Liver (tissue), 3 donors: Measurements from ENCODE around the gene RTN4RL1.

ENCODE experiments used
- FOXA1 ChIP-seq: IDR thresholded peaks from 2 replicates; pipeline ENCODE4 v1.6.1; 2016; ENCODE audit warnings: antibody characterized with exemption
- JUND ChIP-seq, 2 donors: IDR thresholded peaks; 2 replicates each; pipeline ENCODE4 v1.6.1; 2016; ENCODE audit warnings: antibody characterized with exemption in 2 of 2
- NR2F2 ChIP-seq: IDR thresholded peaks from 2 replicates; pipeline ENCODE4 v1.6.1; 2016; ENCODE audit warnings: antibody characterized with exemption
- RAD21 ChIP-seq, 2 donors: IDR thresholded peaks; 2 replicates each; pipeline ENCODE4 v1.6.1; 2016; ENCODE audit warnings: antibody characterized with exemption in 2 of 2, mild to moderate bottlenecking in 2 of 2
- RXRA ChIP-seq, 2 donors: IDR thresholded peaks; 2 replicates each; pipeline ENCODE4 v1.6.1; 2017 to 2018; ENCODE audit warnings: antibody characterized with exemption in 2 of 2, mild to moderate bottlenecking in 1 of 2
- SP1 ChIP-seq: IDR thresholded peaks from 2 replicates; pipeline ENCODE4 v1.6.1; 2018; ENCODE audit warnings: antibody characterized with exemption, mild to moderate bottlenecking
- TAF1 ChIP-seq: conservative IDR thresholded peaks from 2 replicates; pipeline ENCODE4 v1.6.1; 2016; ENCODE audit warnings: antibody characterized with exemption, mild to moderate bottlenecking
- TF ChIP-seq, protein P1 (sequence below): fragments of 150-350 bp; IDR thresholded peaks from 2 replicates; pipeline ENCODE4 v1.5.1; 2017; ENCODE audit warnings: improper control_type of control experiment, low read depth, low read length; ENCODE audit not compliant: missing input control
- TF ChIP-seq, protein P2 (sequence below): IDR thresholded peaks from 2 replicates; pipeline ENCODE4 v1.6.1; 2016; ENCODE audit warnings: antibody characterized with exemption
- TF ChIP-seq, protein P3 (sequence below): IDR thresholded peaks from 2 replicates; pipeline ENCODE4 v1.6.1; 2016; ENCODE audit warnings: antibody characterized with exemption, mild to moderate bottlenecking
- donor health status: healthy.
- donor health status: healthy.

DNA sequence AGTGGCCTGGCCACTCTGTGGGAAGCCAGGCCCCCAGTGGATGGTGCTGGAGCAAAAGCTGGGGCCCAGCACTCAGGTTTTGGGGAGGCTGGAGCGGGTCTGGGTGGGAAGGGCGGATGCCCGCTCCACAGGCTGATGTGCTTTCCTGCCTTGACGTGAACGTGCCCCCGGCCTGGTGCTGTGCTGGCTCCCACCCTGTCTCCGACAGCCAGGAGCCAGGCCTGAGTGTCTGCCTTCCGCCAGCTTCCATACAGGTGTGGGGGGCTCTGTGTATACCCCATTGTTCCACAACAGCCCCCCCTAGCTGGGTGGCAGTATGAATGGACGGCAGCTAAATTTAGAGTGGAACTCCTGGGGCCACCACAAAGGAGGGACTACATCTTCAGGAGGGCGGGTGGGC lies 49.8 kb upstream of the RTN4RL1 start:
- TF ChIP-seq, protein P1, sequence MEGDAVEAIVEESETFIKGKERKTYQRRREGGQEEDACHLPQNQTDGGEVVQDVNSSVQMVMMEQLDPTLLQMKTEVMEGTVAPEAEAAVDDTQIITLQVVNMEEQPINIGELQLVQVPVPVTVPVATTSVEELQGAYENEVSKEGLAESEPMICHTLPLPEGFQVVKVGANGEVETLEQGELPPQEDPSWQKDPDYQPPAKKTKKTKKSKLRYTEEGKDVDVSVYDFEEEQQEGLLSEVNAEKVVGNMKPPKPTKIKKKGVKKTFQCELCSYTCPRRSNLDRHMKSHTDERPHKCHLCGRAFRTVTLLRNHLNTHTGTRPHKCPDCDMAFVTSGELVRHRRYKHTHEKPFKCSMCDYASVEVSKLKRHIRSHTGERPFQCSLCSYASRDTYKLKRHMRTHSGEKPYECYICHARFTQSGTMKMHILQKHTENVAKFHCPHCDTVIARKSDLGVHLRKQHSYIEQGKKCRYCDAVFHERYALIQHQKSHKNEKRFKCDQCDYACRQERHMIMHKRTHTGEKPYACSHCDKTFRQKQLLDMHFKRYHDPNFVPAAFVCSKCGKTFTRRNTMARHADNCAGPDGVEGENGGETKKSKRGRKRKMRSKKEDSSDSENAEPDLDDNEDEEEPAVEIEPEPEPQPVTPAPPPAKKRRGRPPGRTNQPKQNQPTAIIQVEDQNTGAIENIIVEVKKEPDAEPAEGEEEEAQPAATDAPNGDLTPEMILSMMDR: no peak
- TF ChIP-seq JUND (IDR thresholded peaks at IDR 0.05) (no peak), FOXA1 (no peak), NR2F2 (no peak), RXRA (IDR thresholded peaks at IDR 0.05) (no peak), SP1 (no peak), RAD21 (IDR thresholded peaks at IDR 0.05) (no peak), TAF1 (no peak)
- TF ChIP-seq, protein P2, sequence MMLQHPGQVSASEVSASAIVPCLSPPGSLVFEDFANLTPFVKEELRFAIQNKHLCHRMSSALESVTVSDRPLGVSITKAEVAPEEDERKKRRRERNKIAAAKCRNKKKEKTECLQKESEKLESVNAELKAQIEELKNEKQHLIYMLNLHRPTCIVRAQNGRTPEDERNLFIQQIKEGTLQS: no peak
- TF ChIP-seq, protein P3, sequence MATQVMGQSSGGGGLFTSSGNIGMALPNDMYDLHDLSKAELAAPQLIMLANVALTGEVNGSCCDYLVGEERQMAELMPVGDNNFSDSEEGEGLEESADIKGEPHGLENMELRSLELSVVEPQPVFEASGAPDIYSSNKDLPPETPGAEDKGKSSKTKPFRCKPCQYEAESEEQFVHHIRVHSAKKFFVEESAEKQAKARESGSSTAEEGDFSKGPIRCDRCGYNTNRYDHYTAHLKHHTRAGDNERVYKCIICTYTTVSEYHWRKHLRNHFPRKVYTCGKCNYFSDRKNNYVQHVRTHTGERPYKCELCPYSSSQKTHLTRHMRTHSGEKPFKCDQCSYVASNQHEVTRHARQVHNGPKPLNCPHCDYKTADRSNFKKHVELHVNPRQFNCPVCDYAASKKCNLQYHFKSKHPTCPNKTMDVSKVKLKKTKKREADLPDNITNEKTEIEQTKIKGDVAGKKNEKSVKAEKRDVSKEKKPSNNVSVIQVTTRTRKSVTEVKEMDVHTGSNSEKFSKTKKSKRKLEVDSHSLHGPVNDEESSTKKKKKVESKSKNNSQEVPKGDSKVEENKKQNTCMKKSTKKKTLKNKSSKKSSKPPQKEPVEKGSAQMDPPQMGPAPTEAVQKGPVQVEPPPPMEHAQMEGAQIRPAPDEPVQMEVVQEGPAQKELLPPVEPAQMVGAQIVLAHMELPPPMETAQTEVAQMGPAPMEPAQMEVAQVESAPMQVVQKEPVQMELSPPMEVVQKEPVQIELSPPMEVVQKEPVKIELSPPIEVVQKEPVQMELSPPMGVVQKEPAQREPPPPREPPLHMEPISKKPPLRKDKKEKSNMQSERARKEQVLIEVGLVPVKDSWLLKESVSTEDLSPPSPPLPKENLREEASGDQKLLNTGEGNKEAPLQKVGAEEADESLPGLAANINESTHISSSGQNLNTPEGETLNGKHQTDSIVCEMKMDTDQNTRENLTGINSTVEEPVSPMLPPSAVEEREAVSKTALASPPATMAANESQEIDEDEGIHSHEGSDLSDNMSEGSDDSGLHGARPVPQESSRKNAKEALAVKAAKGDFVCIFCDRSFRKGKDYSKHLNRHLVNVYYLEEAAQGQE: no peak
